Ishikawa (cell line): Measurements from ENCODE around the gene RALGAPA2.

Experiments
- CEBPB ChIP-seq: IDR thresholded peaks from 2 replicates; pipeline ENCODE4 v1.6.1; 2012
- CREB1 ChIP-seq: IDR thresholded peaks from 2 replicates; pipeline ENCODE4 v1.6.1; 2012; ENCODE audit warnings: low read depth
- EGR1 ChIP-seq: IDR thresholded peaks from 2 replicates; pipeline ENCODE4 v1.6.1; 2012
- EP300 ChIP-seq: IDR thresholded peaks from 2 replicates; pipeline ENCODE4 v1.6.1; 2012; ENCODE audit warnings: borderline replicate concordance
- FOXM1 ChIP-seq: IDR thresholded peaks from 2 replicates; pipeline ENCODE4 v1.6.1; 2012; ENCODE audit warnings: low read depth, borderline replicate concordance
- NFIC ChIP-seq: IDR thresholded peaks from 2 replicates; pipeline ENCODE4 v1.6.1; 2012
- RAD21 ChIP-seq: IDR thresholded peaks from 2 replicates; pipeline ENCODE4 v1.6.1; 2012; ENCODE audit warnings: low read depth
- REST ChIP-seq: IDR thresholded peaks from 2 replicates; pipeline ENCODE4 v1.6.1; 2012; ENCODE audit warnings: low read depth, mild to moderate bottlenecking
- TAF1 ChIP-seq: IDR thresholded peaks from 2 replicates; pipeline ENCODE4 v1.6.1; 2012; ENCODE audit warnings: low read depth, mild to moderate bottlenecking
- TCF12 ChIP-seq: IDR thresholded peaks from 2 replicates; pipeline ENCODE4 v1.6.1; 2012; ENCODE audit warnings: low read depth
- TEAD4 ChIP-seq: IDR thresholded peaks from 2 replicates; pipeline ENCODE4 v1.6.1; 2012
- USF1 ChIP-seq: IDR thresholded peaks from 2 replicates; pipeline ENCODE4 v1.6.1; 2012
- YY1 ChIP-seq: IDR thresholded peaks from 2 replicates; pipeline ENCODE4 v1.6.1; 2012; ENCODE audit warnings: low read depth
- ZBTB7A ChIP-seq: IDR thresholded peaks from 2 replicates; pipeline ENCODE4 v1.6.1; 2012; ENCODE audit warnings: low read depth
- TF ChIP-seq, protein P1 (sequence below): IDR thresholded peaks from 2 replicates; pipeline ENCODE4 v1.6.1; 2012

The RALGAPA2 gene

GRCh38 chr20:20353576-20353975, 358.9 kb downstream of the RALGAPA2 start:
- TF ChIP-seq NFIC (no peak), EP300 (no peak), YY1 (no peak), TEAD4 (no peak), CEBPB (no peak), CREB1 (no peak)
- TF ChIP-seq, protein P1, sequence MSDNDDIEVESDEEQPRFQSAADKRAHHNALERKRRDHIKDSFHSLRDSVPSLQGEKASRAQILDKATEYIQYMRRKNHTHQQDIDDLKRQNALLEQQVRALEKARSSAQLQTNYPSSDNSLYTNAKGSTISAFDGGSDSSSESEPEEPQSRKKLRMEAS = no peak

- TF ChIP-seq YY1 (no peak), TAF1 (no peak), RAD21 (no peak), NFIC (no peak), REST (no peak), EP300 (no peak), USF1 (no peak), TEAD4 (no peak), ZBTB7A (no peak), CEBPB (no peak), EGR1 (no peak), CREB1 (no peak), FOXM1 (no peak), TCF12 (no peak)
- TF ChIP-seq, protein P1 = no peak
Measured at GRCh38 chr20:20344476-20344875, 368.0 kb downstream of the RALGAPA2 start.

DNA sequence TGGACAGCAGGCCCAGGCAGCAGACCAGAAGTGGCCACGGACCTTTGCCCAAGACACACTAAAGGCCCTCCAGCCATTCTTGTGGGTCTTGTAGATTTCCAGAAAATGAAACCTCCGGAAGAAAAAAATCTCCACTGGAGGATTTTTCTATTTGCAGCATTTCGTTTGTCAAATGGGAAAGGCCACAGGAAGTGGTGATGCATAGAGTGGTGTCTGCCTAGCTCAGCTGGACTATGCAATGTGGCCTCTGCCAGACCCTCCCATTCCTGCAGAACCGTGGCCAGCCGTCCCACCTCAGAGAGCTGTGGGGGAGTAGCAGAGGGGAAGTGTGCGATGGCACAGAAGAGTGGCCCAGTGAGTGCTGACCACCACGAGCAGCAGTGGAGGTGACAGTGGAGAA, 368.5 kb downstream of the RALGAPA2 start:
- TF ChIP-seq EGR1 = no peak
- TF ChIP-seq NFIC = no peak
- no peak for TF ChIP-seq CREB1
- no peak for TF ChIP-seq TEAD4
- no peak for TF ChIP-seq REST
- TF ChIP-seq EP300 = no peak
- no peak for TF ChIP-seq RAD21
- TF ChIP-seq ZBTB7A = no peak
- TF ChIP-seq, protein P1 = no peak
- TF ChIP-seq TCF12 = no peak
- TF ChIP-seq CEBPB = no peak
- no peak for TF ChIP-seq FOXM1
- TF ChIP-seq USF1 = no peak
- TF ChIP-seq YY1 = no peak
- no peak for TF ChIP-seq TAF1
